A549 (cell line): ENCODE results near the gene EPN3. TPM values are rescaled to one million over a fixed set of nuclear protein-coding genes. Genes with fewer than 3 reads are reported as not detected.
A peak's percentile ranks its signal among the peaks of the same experiment; 100 is the strongest.

Experiments used
- ATAC-seq, 2 experiments: fragments of 200-7000 bp in 1 of 2; fragments of >200 bp in 1 of 2; cut with Nextera tagmentation in 1 of 2; cut with Tn5 transposase in 1 of 2; 3 replicates each; pipeline versions ENCODE4 v1.8.0 to v1.9.1; 2018 to 2020; ENCODE audit warnings: mild to moderate bottlenecking in 1 of 2, moderate library complexity in 1 of 2
- CTCF ChIA-PET: fragments of 300-600 bp; sonication (Branson Sonifier 250); formaldehyde crosslinking; extraction: SDS; loops from one replicate; lab custom pipeline; 2021; ENCODE audit warnings: antibody characterized with exemption, inconsistent platforms; lab: Yijun Ruan, JAX
- POLR2A ChIA-PET: fragments of 350-600 bp; formaldehyde crosslinking; extraction: SDS; loops from one replicate; lab custom pipeline; 2021; ENCODE audit warnings: antibody characterized with exemption, inconsistent platforms; lab: Yijun Ruan, JAX
- DNase-seq, 2 experiments: peaks; one replicate each; pipeline versions ENCODE4 v3.0.0 to v3.0.0-alpha.2; 2011 to 2016; ENCODE audit warnings: low read depth in 1 of 2, low spot score in 1 of 2
- FAIRE-seq: peaks from 2 replicates; lab custom pipeline; 2011; peaks lifted over from hg19 to GRCh38; lab: Jason Lieb, UNC
- H3K27ac ChIP-seq, 2 experiments: fragments of >200 bp; sonication (Bioruptor Twin); formaldehyde crosslinking; 3 replicates each; pipeline ENCODE4 v1.5.1; 2016 to 2017
- H3K4me1 ChIP-seq: fragments of >200 bp; sonication (Bioruptor Twin); formaldehyde crosslinking; 3 replicates; pipeline ENCODE4 v1.6.1; 2016
- H3K4me2 ChIP-seq: fragments of >200 bp; sonication (Bioruptor Twin); formaldehyde crosslinking; 3 replicates; pipeline ENCODE4 v1.6.1; 2016
- H3K4me3 ChIP-seq: fragments of >200 bp; sonication (Bioruptor Twin); formaldehyde crosslinking; 3 replicates; pipeline ENCODE4 v1.5.1; 2016
- H3K9me3 ChIP-seq: fragments of >200 bp; sonication (Bioruptor Twin); formaldehyde crosslinking; 3 replicates; pipeline ENCODE4 v1.6.1; 2016
- CBX2 ChIP-seq: fragments of 200-600 bp; sonication (generic); IDR thresholded peaks from 2 replicates; pipeline ENCODE4 v1.6.1; 2016; ENCODE audit warnings: low read depth, mild to moderate bottlenecking, borderline replicate concordance
- CBX8 ChIP-seq: fragments of 200-600 bp; sonication (generic); IDR thresholded peaks from 2 replicates; pipeline ENCODE4 v1.6.1; 2016
- CHD4 ChIP-seq: fragments of 200-600 bp; sonication (generic); IDR thresholded peaks from 2 replicates; pipeline ENCODE4 v1.6.1; 2016; ENCODE audit warnings: antibody characterized with exemption, mild to moderate bottlenecking, borderline replicate concordance
- CTCF ChIP-seq: fragments of >200 bp; sonication (Bioruptor Twin); formaldehyde crosslinking; IDR thresholded peaks from 3 replicates; pipeline ENCODE4 v1.5.1; 2016
- E2F6 ChIP-seq: IDR thresholded peaks from 2 replicates; pipeline ENCODE4 v1.6.1; 2012; ENCODE audit warnings: low read depth, borderline replicate concordance
- ESRRA ChIP-seq: fragments of 150-350 bp; IDR thresholded peaks from 2 replicates; pipeline ENCODE4 v1.6.1; 2014; ENCODE audit warnings: mild to moderate bottlenecking, low read length, borderline replicate concordance
- FOSB ChIP-seq: fragments of 250-450 bp; sonication (Bioruptor Pico); IDR thresholded peaks from 2 replicates; pipeline ENCODE4 v1.5.0; 2020; ENCODE audit warnings: mild to moderate bottlenecking, moderate library complexity
- GATA3 ChIP-seq: IDR thresholded peaks from 2 replicates; pipeline ENCODE4 v1.6.1; 2012; ENCODE audit warnings: borderline replicate concordance
- HEYL ChIP-seq: fragments of 250-450 bp; sonication (Bioruptor Pico); IDR thresholded peaks from 2 replicates; pipeline ENCODE4 v1.8.0; 2021; ENCODE audit warnings: mild to moderate bottlenecking, moderate library complexity
- HOXB13 ChIP-seq: fragments of 250-450 bp; sonication (Bioruptor Pico); IDR thresholded peaks from 2 replicates; pipeline ENCODE4 v1.5.0; 2020; ENCODE audit warnings: low read depth, mild to moderate bottlenecking, moderate library complexity
- HOXB5 ChIP-seq: fragments of 250-450 bp; sonication (Bioruptor Pico); IDR thresholded peaks from 2 replicates; pipeline ENCODE4 v1.5.0; 2020; ENCODE audit warnings: mild to moderate bottlenecking, moderate library complexity
- JUNB ChIP-seq: fragments of >200 bp; sonication (Bioruptor Twin); formaldehyde crosslinking; IDR thresholded peaks from 2 replicates; pipeline ENCODE4 v1.6.1; 2016
- KDM1A ChIP-seq: fragments of 200-600 bp; sonication (generic); IDR thresholded peaks from 2 replicates; pipeline ENCODE4 v1.6.1; 2016; ENCODE audit warnings: low read depth, mild to moderate bottlenecking
- MYC ChIP-seq: IDR thresholded peaks from 2 replicates; pipeline ENCODE4 v1.6.1; 2012; ENCODE audit warnings: mild to moderate bottlenecking, inconsistent platforms, low read length, improper control_type of control experiment, borderline replicate concordance
- PHF8 ChIP-seq: fragments of 200-600 bp; sonication (generic); IDR thresholded peaks from 2 replicates; pipeline ENCODE4 v1.6.1; 2016; ENCODE audit warnings: low read depth, mild to moderate bottlenecking, antibody characterized with exemption, moderate library complexity, borderline replicate concordance
- POLR2A ChIP-seq: IDR thresholded peaks from 2 replicates; pipeline ENCODE4 v1.6.1; 2012; ENCODE audit warnings: mild to moderate bottlenecking, low read length
- RAD21 ChIP-seq, 2 experiments: fragments of >200 bp in 1 of 2; sonication (Bioruptor Twin) in 1 of 2; formaldehyde crosslinking in 1 of 2; IDR thresholded peaks in 1 of 2; conservative IDR thresholded peaks in 1 of 2; 2 replicates in 1 of 2; 3 replicates in 1 of 2; pipeline ENCODE4 v1.6.1; 2012 to 2018; ENCODE audit warnings: inconsistent platforms in 1 of 2
- REST ChIP-seq: fragments of 200-600 bp; sonication (generic); IDR thresholded peaks from 2 replicates; pipeline ENCODE4 v1.6.1; 2016; ENCODE audit warnings: antibody characterized with exemption, mild to moderate bottlenecking, moderate library complexity
- SREBF2 ChIP-seq: fragments of 450-650 bp; IDR thresholded peaks from 2 replicates; pipeline ENCODE4 v1.6.1; 2014; ENCODE audit warnings: mild to moderate bottlenecking, moderate library complexity
- TFCP2L1 ChIP-seq: fragments of 250-450 bp; sonication (Bioruptor Pico); IDR thresholded peaks from 2 replicates; pipeline ENCODE4 v1.5.0; 2021; ENCODE audit warnings: mild to moderate bottlenecking
- USF2 ChIP-seq: fragments of 450-650 bp; IDR thresholded peaks from 2 replicates; pipeline ENCODE4 v1.6.1; 2014; ENCODE audit warnings: antibody characterized with exemption
- ZFP36 ChIP-seq: fragments of 450-650 bp; IDR thresholded peaks from 2 replicates; pipeline ENCODE4 v1.6.1; 2014; ENCODE audit warnings: borderline replicate concordance; ENCODE audit not compliant: partially characterized antibody
- ZNF302 ChIP-seq: fragments of 250-450 bp; sonication (Bioruptor Pico); IDR thresholded peaks from 2 replicates; pipeline ENCODE4 v1.9.0; 2021; ENCODE audit warnings: inconsistent platforms, mild to moderate bottlenecking, moderate library complexity
- WGBS: methylation state at CpG from one replicate; pipeline ENCODE4 v1.1.6; 2017; ENCODE audit errors: missing lambda C conversion rate; 5-methylcytosine and 5-hydroxymethylcytosine counted together
- polyA plus RNA-seq, 4 experiments: library from polyadenylated mRNA; depleted of rRNA in 3 of 4; stranded (reverse); fragments of >200 nt; fragmentation: RNase III in 1 of 4; extraction: RNeasy Plus Mini Kit Qiagen cat#74134 plus additional on column Dnase treatment in 1 of 4; gene quantifications; 2 replicates in 3 of 4; 3 replicates in 1 of 4; pipeline ENCODE4 v1.2.3, GENCODE V29; 2011 to 2017
- TF ChIP-seq, protein P1 (sequence below): IDR thresholded peaks from 2 replicates; pipeline ENCODE4 v1.6.1; 2012

EPN3 gene
- polyA plus RNA-seq, 2 of the 4 experiments (the other 2 are of a cell fraction), result 0.13 to 0.18 TPM

GRCh38 chr17:50507871-50508572 lies 24.5 kb upstream of the EPN3 start, which contains the start of gene MYCBPAP (continued):
- TF ChIP-seq ZNF302 (CRISPR knock-in tag), result no peak
- no peak for TF ChIP-seq HOXB13 (CRISPR knock-in tag)
- no peak for TF ChIP-seq GATA3
- TF ChIP-seq HEYL (CRISPR knock-in tag), result no peak
- TF ChIP-seq JUNB, result no peak
- 0 out of 2 replicates have a peak, but pooled peaks have one; percentile 36 for TF ChIP-seq HOXB5 (CRISPR knock-in tag)
- peak; percentile 92 for TF ChIP-seq E2F6
- no peak for TF ChIP-seq FOSB (CRISPR knock-in tag)
- peak; percentile 39 for TF ChIP-seq CTCF
- TF ChIP-seq, protein P1, sequence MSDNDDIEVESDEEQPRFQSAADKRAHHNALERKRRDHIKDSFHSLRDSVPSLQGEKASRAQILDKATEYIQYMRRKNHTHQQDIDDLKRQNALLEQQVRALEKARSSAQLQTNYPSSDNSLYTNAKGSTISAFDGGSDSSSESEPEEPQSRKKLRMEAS, result peak; percentile 76
- TF ChIP-seq SREBF2, result no peak
- peak; percentile 29; the same call in 1 of the 2 replicates for TF ChIP-seq MYC
- TF ChIP-seq CHD4, result no peak

GRCh38 chr17:50508573-50509460 lies 23.7 kb upstream of the EPN3 start:
- CTCF ChIA-PET, result interaction anchor here (0.7 to 1.9 kb wide), 7 partner anchors 11 to 333 kb away, joined by 3 to 6 read pairs (median 3); no protein-coding TSS in a partner anchor
- peak; percentile 2 to 25; a peak in 3 of 6 replicates for ATAC-seq

GRCh38 chr17:50511058-50511457 lies 21.5 kb upstream of the EPN3 start:
- DNase-seq (no peak), FAIRE-seq (no peak), ATAC-seq (no peak)
- 43% methylated on average over 3 of the region's 3 CpGs for WGBS
- Histone ChIP-seq H3K27ac (no peak overlapping the region), H3K9me3 (no peaks in the 10 kb centered on the region), H3K4me1 (peaks cover 25% of the 10 kb centered on the region), H3K4me3 (no peak overlapping the region), H3K4me2 (no peak overlapping the region)
- POLR2A ChIA-PET, result no interaction called here
- CTCF ChIA-PET, result interaction anchor here (1.1 to 3.3 kb wide), 5 partner anchors 10 to 37 kb away, joined by 3 to 17 read pairs (median 10); no protein-coding TSS in a partner anchor
- no peak for TF ChIP-seq ZFP36
- no peak for TF ChIP-seq CBX2
- TF ChIP-seq JUNB, result no peak
- no peak for TF ChIP-seq GATA3
- no peak for TF ChIP-seq USF2
- no peak for TF ChIP-seq TFCP2L1
- no peak for TF ChIP-seq ESRRA
- no peak for TF ChIP-seq RAD21 (conservative IDR thresholded peaks at IDR 0.05 in 1 of 2, IDR thresholded peaks at IDR 0.05 in 1 of 2)
- TF ChIP-seq REST, result no peak

More at GRCh38 chr17:50508573-50509460, 23.7 kb upstream of the EPN3 start:
- no peak for DNase-seq
- no peak for FAIRE-seq
- WGBS, result 31% methylated on average over 31 of the region's 32 CpGs
- no peak for TF ChIP-seq HOXB13 (CRISPR knock-in tag)
- no peak for TF ChIP-seq KDM1A
- peak; percentile 85 for TF ChIP-seq POLR2A
- no peak for TF ChIP-seq TFCP2L1
- TF ChIP-seq PHF8, result peak; percentile 76; the same call in 1 of the 2 replicates
- no peak for TF ChIP-seq CBX8
- POLR2A ChIA-PET, result no interaction called here
- peaks cover 16% of the 10 kb centered on the region; the same call in 2 of the 3 replicates for H3K4me1 ChIP-seq
- H3K4me2 ChIP-seq, result peak overlapping the region; percentile 90
- H3K4me3 ChIP-seq, result peak overlapping the region; percentile 54
- peak overlapping the region; percentile 77 to 89 for H3K27ac ChIP-seq
- H3K9me3 ChIP-seq, result no peaks in the 10 kb centered on the region
